Medulla oblongata (tissue), 1 donor: ENCODE measurements around the gene SRCAP.
"Not testable (repeated sequence)": the region's sequence is repeated elsewhere in the genome, so short reads cannot be mapped to it uniquely, and the experiment has no call there.

Experiments
- DNase-seq: peaks from one replicate; pipeline ENCODE4 v3.0.0-alpha.2; 2015; ENCODE audit errors: extremely low spot score

The SRCAP gene

DNA sequence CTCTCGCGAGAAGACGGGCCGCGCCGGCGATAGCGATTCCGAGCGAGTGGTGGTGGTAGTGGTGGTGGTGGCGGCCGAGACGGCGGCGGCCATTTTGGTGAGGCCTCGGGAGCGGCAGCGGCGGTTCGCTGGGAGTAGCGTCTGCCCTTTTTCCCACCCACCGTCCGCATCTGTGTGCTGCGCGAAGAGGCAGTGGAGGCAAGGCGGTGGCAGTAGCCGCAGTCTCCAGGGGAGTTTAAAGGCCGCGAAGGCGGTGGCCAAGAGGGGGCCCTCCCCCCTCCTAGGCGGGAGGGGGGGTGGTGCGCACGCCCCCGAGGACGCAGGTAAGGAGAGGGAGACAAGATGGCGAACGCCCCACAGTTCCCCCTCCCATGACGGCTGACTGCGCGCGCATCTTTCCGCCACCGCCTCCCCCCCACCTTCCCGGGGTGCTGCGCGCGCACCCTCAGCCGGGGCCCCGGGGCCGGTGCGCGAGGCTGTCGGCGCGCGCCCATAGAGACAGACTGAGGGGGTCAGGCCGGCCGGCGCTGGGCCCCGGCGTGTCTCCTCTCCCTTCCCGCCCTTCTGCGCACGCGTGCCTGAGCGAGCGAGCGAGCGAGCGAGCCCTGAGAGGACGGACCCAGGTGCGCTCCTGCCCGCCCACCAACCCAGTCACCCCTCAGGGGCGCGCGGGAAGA, 694 bp upstream of the SRCAP start:
- DNase-seq = peak; percentile 98

DNA sequence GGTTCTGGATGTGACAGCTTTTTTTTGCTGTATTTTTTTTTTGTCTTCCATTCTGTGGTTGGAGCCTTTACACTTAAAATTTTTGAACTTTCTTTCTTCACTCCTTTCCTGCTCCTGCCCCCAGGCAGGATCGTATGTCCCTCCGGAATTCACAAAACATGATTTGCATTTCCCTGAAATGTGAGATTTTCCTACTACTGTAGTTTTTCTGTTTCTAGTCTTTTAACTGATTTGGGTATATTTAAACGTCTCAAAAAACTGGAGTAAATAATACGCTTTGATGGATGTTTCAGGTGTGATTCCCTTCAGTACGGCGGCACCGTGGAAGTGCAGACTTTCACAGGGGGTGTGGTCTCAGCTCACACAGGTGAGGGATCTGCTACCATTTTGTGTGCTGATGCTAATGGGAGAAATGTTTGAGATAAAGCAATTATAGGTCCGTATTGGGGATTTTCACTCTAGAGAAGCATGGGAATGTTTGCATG, 686 bp downstream of the SRCAP start:
- no peak for DNase-seq

DNA sequence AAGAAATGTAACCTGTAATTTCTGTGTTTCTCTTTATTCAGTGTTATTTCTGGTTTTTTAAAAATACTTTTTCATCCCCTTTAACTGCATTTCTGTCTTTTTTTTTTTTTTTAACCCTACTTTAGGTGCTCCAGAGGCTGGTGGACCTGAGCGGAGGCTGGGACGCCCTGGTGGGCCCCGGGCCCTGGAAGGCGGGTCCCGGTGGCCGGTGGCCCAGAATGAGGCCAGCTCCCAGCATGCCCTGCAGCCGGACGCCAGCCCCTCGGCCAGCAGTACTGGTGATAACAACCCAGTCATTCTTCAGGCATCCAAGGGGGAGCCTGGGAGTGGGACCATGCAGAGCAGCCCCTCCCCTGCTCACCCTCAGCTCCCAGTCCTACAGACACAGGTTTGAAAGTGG, 1.5 kb downstream of the SRCAP start:
- DNase-seq = no peak

DNA sequence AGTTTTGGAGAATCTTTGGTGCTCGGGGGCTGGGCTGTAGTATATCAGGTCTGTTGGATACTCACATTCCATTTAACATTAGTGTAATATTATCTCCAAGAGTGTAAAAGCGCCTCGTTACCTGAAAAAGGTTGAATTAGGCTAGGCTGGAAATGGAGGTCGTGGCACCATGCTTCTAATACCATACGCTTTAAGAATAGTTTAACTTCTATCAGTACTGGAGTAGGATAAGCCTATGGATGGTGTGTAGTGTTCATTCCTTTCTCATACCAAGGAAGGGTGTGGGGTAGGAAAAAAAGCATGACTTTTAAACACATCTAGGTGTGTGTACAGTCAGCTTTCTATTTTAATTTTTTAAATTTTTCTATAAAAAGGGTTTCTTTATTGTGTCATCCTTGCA, 2.0 kb downstream of the SRCAP start:
- DNase-seq = no peak

DNA sequence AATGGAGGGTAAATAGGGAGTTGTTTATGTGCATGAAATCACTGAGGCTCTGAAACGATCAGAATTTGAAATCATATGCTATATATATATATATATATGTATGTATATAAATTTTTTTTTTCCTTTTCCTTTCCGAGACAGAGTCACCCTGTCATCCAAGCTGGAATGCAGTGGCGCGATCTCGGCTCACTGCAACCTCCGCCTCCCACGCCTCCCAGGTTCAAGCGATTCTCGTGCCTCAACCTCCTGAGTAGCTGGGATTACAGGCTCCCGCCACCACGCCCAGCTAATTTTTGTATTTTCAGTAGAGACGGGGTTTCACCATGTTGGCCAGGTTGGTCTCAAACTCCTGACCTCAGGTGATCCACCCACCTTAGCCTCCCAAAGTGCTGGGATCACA, 4.1 kb downstream of the SRCAP start:
- DNase-seq = not testable (repeated sequence)

DNA sequence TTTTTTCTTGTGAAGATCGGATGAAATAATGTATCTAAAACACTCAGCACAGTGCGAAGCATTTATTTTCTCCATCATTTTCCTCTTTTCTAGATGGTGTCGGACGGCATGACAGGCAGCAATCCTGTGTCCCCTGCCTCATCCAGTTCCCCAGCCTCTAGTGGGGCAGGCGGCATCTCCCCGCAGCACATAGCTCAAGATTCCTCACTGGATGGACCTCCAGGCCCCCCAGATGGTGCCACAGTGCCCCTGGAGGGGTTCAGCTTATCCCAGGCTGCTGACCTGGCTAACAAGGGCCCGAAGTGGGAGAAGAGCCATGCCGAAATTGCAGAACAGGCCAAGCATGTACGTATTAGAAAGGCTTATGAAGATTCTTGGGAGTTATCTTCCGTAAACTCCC, 5.0 kb downstream of the SRCAP start:
- no peak for DNase-seq

DNA sequence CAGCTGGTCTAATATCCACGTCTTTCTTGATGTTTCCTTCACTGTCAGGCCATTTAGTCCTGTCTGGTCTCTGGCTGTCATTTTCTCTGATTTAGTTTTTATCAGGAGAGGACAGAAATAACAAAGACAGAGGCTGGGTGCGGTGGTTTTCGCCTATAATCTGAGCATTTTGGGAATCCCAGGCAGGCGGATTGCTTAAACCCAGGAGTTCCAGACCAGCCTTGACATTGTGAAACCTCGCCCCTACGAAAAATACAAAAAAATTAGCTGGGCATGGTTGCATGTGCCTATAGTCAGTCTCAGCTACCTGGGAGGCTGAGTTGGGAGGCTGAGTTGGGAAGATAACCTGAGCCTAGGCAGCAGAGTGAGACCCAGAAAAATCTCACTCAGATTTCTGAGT, 7.1 kb downstream of the SRCAP start:
- no peak for DNase-seq

DNA sequence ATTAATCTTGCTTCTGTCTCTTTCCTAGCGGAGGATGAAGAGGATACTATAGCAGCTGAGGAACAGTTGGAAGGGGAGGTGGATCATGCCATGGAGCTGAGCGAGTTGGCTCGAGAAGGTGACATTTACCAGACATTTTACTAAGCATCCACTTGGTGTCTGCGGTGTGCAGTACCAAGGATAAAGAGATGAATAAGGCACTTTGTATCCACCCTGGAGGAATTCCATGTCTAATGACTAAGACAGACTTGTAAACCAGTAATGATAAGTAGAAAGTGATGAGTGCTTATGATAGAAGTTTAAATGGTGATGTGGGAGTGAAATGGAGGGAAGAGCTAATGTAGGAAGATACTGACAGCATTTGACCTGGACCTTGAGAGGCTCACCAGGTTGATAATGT, 12.0 kb downstream of the SRCAP start:
- no peak for DNase-seq

DNA sequence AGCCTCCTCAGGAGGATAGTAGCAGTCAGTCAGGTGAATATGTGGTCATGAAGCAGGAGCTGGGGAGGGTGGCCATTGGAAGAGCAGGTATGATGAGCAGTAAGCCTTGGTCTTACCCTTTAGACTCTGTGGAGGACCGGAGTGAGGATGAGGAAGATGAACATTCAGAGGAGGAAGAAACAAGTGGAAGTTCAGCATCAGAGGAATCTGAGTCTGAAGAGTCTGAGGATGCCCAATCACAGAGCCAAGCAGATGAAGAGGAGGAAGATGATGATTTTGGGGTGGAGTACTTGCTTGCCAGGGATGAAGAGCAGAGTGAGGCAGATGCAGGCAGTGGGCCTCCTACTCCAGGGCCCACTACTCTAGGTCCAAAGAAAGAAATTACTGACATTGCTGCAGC, 12.7 kb downstream of the SRCAP start:
- no peak for DNase-seq

DNA sequence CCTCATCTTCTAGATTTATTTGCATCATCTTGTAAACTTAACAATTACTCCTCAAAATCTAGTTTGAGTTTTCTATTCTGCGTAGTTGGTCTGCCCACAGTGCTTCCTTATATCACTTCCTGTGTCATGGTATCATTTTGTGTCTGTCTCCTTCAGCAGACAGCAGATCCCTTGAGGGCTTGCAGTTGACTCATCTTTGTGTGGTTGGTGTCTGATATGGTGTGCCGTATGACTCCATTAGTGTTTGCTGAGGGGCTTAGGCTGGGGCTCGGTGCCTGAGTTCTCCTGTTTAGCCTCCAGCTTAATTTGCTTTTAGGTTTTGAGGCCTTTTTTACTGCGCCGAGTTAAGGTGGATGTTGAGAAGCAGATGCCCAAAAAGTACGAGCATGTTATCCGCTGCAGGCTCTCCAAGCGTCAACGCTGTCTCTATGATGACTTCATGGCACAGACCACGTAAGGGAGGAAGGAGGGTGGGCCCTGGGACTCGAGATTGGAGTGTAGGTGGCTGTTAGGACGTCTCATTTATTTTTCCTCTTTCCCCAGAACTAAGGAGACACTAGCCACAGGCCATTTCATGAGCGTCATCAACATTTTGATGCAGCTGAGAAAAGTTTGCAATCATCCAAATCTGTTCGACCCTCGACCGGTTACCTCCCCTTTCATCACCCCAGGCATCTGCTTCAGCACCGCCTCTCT, 16.9 kb downstream of the SRCAP start:
- DNase-seq = no peak

DNA sequence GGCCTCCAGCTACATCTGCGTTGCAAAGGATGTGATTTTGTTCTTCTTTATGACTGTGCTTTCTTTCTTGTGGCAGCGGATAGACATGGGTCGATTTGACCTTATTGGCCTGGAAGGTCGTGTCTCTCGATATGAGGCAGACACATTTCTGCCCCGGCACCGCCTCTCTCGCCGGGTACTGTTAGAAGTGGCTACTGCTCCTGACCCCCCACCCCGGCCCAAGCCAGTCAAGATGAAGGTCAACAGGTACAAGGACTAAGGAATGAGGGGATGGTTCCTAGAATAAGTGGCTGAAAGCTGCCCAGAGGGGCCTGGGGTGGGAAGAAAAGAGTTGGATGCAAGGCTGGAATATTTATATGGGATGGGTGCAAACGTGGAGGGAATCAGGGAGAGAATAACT, 21.1 kb downstream of the SRCAP start:
- DNase-seq = no peak

DNA sequence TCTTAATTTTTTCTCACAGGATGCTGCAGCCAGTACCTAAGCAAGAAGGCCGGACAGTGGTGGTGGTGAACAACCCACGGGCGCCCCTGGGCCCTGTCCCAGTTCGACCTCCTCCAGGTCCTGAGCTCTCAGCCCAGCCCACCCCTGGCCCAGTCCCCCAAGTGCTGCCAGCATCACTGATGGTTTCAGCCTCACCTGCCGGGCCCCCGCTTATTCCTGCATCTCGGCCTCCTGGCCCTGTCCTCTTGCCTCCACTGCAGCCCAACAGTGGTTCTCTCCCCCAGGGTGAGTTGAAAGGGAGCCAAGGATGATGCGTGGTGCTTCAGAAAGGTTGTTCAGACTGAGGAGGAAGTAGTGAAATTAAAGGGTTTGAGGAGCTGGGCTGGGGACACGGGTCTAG, 21.7 kb downstream of the SRCAP start:
- no peak for DNase-seq

DNA sequence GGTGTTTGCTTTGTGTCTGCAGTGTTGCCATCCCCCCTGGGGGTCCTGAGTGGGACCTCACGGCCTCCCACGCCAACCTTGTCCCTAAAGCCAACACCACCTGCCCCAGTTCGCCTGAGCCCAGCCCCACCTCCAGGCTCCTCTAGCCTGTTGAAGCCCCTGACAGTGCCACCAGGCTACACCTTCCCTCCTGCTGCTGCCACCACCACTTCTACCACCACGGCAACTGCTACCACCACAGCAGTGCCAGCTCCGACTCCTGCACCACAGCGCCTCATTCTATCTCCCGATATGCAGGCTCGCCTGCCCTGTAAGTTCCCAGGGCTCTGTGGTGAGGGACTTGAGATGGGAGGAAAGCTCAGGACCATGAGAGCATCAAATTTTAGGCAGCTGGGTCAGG, 22.2 kb downstream of the SRCAP start:
- DNase-seq = no peak

DNA sequence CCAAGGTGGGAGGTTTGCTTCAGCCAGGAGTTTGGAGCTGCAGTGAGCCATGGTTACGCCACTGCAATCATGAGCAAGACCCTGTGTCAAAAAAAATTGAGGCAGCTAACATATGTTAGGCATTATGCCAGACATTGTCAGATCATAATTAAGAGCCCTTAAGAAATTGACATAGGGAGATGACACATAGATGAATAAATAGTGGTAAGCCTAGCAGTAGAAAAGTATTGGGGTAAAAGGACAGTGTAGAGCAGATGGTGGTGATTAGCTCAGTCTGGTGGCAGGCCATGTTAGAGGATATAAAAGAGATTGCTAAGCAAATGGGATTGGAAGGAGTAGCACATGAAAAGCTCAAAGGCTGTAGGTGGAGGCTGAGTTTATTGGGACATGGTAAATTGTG, 22.6 kb downstream of the SRCAP start:
- DNase-seq = no peak

DNA sequence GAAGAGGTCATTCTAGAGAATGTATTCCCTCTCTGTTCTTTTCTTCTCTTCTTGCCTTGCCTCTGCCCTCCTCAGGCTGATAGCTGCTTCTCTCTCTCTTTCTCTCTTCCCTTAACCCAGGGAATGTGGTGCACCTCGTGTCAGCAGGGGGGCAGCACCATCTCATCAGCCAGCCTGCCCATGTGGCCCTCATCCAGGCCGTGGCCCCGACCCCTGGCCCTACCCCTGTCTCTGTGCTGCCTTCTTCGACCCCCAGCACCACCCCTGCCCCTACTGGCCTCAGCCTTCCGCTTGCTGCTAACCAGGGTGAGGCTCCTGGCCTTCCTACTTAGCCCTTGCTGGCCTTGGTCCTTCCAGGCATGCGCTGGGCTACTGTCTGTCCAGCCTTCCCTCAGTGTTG, 23.5 kb downstream of the SRCAP start:
- no peak for DNase-seq

DNA sequence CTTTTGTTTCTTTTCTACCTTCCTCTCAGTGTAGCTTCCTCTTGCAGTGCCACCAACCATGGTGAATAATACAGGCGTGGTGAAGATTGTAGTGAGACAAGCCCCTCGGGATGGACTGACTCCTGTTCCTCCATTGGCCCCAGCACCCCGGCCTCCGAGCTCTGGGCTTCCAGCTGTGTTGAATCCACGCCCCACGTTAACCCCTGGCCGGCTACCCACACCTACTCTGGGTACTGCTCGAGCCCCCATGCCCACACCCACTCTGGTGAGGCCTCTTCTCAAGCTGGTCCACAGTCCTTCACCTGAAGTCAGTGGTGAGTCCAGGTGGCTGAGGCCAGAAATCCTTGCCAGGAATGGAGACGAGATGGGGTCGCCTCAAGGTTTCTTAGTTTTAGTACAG, 23.9 kb downstream of the SRCAP start:
- no peak for DNase-seq

DNA sequence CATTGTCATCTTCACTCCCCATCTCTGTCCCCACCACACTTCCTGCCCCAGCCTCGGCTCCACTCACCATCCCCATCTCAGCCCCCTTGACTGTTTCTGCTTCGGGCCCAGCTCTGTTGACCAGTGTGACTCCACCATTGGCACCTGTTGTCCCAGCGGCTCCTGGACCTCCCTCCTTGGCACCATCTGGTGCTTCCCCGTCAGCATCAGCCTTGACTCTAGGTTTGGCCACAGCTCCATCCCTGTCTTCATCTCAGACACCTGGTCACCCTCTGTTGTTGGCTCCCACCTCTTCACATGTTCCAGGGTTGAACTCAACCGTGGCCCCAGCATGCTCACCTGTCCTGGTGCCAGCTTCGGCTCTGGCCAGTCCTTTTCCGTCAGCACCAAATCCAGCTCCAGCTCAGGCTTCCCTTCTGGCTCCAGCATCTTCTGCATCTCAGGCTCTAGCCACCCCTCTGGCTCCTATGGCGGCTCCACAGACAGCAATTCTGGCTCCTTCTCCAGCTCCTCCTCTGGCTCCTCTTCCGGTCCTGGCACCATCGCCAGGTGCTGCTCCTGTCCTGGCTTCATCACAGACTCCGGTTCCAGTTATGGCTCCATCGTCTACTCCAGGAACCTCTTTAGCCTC, 24.9 kb downstream of the SRCAP start:
- DNase-seq = no peak

DNA sequence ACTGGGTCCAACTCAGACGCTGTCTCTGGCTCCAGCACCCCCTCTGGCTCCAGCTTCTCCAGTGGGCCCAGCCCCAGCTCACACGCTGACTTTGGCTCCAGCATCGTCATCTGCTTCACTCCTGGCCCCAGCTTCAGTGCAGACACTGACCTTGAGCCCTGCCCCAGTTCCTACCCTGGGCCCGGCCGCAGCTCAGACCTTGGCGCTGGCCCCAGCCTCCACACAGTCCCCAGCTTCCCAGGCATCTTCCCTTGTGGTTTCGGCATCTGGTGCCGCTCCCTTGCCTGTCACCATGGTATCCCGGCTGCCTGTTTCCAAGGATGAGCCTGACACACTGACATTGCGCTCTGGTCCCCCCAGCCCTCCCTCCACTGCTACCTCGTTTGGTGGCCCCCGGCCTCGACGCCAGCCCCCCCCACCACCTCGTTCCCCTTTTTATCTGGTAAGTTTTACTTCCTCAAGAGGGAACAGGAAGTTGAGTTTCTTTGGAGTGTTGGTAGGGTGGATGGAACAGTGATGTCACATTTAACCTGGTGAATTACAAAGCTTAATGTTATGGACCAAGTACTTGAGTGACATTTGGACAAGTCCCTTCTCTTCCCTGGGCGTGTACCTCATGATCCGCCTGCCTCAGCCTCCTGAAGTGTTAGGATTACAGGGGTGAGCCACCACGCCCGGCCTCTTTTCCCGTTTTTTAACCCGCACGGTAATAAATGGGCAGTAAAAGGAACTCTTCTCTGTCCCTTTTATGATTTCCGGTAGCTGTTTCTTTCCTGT, 25.9 kb downstream of the SRCAP start:
- peak; percentile 61 for DNase-seq

DNA sequence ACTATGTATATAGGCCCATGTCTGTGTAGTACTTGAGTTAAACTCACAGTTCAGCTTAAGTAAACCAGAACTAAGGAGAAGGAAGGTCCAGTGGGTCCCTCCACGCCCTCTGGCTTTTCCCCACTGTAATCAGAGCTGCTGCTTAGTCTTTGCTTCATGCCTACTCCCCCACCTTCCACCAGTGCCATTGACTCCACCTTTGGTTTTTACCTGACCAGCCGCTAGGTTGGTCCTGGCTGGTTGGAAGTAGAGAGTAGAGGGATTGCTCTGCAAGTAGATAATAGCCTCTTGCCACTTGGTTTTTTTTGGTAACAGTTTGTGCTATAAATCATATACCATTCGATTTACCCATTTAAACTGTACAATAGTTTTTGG, 26.4 kb downstream of the SRCAP start:
- no peak for DNase-seq

DNA sequence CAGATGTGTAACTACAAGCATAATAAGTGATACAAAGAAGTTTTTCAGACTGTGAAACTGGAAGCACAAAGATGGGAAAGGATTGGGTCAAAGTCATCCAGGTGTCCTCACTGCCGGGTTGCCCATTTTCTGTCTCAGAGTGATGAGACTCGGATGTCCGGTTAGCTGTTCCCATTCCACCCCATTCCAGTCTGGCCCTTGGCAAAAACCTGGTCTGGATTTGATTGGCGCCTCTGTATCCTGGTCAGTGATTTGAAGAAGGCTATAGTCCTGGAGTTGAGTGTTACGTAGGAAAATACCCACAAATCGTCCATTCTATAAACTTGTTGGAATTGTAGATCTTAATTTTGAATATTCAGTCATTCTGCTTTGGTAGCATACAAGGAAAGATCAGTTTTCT, 29.4 kb downstream of the SRCAP start:
- no peak for DNase-seq

DNA sequence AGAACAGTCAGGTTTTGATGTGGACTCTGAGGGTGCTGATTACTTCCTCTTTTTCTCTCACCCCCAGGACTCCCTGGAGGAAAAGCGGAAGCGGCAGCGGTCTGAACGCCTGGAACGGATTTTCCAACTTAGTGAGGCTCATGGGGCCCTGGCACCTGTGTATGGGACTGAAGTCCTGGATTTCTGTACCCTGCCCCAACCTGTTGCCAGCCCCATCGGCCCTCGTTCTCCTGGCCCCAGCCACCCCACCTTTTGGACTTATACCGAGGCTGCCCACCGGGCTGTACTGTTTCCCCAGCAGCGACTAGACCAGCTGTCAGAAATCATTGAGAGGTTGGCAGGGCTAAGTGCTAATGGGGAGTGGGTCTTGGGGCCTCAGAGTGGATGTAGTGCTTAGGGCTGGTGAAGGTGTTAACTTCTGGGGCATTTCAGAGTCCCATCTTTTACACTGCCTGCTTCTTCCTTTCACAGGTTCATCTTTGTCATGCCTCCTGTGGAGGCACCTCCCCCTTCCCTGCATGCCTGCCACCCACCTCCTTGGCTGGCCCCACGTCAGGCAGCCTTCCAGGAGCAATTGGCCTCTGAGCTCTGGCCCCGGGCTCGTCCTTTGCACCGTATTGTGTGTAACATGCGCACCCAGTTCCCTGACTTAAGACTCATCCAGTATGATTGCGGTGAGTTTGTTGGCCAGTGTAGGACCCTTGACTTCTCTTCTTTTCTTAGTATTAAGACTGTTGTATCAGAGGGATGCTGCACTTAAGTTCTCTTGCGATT, 30.1 kb downstream of the SRCAP start:
- peak; percentile 48 for DNase-seq

DNA sequence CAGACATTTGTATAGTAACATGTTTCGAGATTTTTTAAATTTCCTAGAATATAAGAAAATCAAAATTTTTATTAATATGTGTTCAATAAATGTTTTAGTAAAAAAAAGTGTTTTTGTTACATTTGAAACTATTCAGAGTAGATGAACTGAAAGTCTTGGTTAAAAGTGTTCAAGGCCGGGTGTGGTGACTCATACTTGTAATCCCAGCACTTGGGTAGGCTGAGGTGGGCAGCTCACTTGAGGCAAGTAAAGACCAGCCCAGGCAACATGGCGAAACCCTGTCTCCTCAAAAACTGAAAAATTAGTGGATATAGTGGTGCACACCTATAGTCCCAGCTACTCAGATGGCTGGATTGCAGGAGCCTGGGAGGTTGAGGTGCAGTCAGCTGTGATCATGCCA, 32.4 kb downstream of the SRCAP start:
- no peak for DNase-seq
